ENCODE measurements around the gene ENTPD8.

DNA sequence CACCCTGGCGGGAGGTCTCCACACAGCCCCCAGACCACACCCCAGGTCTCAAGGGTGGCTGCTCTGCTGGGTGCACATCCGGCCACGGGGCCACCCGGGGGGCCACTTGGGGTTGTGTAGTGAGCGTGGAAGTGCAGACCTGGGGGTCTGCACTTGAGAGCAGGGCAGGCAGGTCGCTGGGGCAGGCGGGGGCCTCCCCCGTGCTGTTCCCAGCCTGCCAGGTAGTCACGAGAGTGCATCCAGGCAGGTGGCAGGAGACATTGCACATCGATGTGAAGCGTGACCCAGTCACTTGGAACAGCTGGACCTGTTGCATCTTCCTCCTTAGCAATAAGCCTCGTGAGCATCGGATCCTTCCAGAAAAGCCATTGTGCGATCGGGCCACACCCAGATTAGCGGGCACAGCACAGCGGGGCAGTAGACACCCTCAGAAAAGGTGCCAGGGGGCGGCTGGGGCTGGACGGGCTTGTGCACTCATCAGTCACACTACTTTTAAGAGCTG, 4.8 kb upstream of the ENTPD8 start:
- TF ChIP-seq, protein P1, sequence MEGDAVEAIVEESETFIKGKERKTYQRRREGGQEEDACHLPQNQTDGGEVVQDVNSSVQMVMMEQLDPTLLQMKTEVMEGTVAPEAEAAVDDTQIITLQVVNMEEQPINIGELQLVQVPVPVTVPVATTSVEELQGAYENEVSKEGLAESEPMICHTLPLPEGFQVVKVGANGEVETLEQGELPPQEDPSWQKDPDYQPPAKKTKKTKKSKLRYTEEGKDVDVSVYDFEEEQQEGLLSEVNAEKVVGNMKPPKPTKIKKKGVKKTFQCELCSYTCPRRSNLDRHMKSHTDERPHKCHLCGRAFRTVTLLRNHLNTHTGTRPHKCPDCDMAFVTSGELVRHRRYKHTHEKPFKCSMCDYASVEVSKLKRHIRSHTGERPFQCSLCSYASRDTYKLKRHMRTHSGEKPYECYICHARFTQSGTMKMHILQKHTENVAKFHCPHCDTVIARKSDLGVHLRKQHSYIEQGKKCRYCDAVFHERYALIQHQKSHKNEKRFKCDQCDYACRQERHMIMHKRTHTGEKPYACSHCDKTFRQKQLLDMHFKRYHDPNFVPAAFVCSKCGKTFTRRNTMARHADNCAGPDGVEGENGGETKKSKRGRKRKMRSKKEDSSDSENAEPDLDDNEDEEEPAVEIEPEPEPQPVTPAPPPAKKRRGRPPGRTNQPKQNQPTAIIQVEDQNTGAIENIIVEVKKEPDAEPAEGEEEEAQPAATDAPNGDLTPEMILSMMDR (IDR thresholded peaks at IDR 0.05) = no peak
- TF ChIP-seq POLR2AphosphoS5 (IDR thresholded peaks at IDR 0.05) = no peak

Data from gastroesophageal sphincter (tissue), 3 donors.